Neural cell (in vitro differentiated cells): ENCODE results near the gene TMED9. TPM values are rescaled to one million over a fixed set of nuclear protein-coding genes. Genes with fewer than 3 reads are reported as not detected.

Source experiments
- H2AFZ ChIP-seq: fragments of 200-600, 300-800 bp; sonication (generic), shearing (Covaris generic); 2 replicates; pipeline ENCODE4 v1.6.0; 2014; ENCODE audit warnings: low read depth, mild to moderate bottlenecking, antibody characterized with exemption, low read length, moderate library complexity
- H3F3A ChIP-seq: fragments of 200-600 bp; shearing (Covaris generic); 2 replicates; pipeline ENCODE4 v1.6.1; 2016; ENCODE audit warnings: mild to moderate bottlenecking, moderate library complexity, mixed read lengths, antibody characterized with exemption, low read length; ENCODE audit not compliant: insufficient read depth, poor library complexity, severe bottlenecking
- H3K27ac ChIP-seq: fragments of 200-600, 300-800 bp; sonication (generic), shearing (Covaris generic); 2 replicates; pipeline ENCODE4 v1.5.1; 2014; ENCODE audit warnings: mild to moderate bottlenecking, low read length, moderate library complexity
- H3K27me3 ChIP-seq: fragments of 300-800, 200-600 bp; sonication (generic), shearing (Covaris generic); 2 replicates; pipeline ENCODE4 v1.6.0; 2014; ENCODE audit warnings: mild to moderate bottlenecking, low read depth, low read length, moderate library complexity; ENCODE audit not compliant: insufficient read depth
- H3K36me3 ChIP-seq: fragments of 300-800, 200-600 bp; sonication (generic), shearing (Covaris generic); 2 replicates; pipeline ENCODE4 v1.5.1; 2014; ENCODE audit warnings: mild to moderate bottlenecking, antibody characterized with exemption, low read length, moderate library complexity; ENCODE audit not compliant: insufficient read depth
- H3K4me2 ChIP-seq: fragments of 300-800, 200-600 bp; sonication (generic), shearing (Covaris generic); 2 replicates; pipeline ENCODE4 v1.6.0; 2014; ENCODE audit warnings: mild to moderate bottlenecking, low read length
- H3K4me3 ChIP-seq: fragments of 300-800, 200-600 bp; sonication (generic), shearing (Covaris generic); 2 replicates; pipeline ENCODE4 v1.5.1; 2014; ENCODE audit warnings: mild to moderate bottlenecking, low read length, moderate library complexity
- H3K79me2 ChIP-seq: fragments of 200-600 bp; shearing (Covaris generic); replicated peaks from 2 replicates; pipeline ENCODE4 v1.6.0; 2014; ENCODE audit warnings: mild to moderate bottlenecking, low read length, moderate library complexity; ENCODE audit not compliant: insufficient read depth
- H3K9ac ChIP-seq: fragments of 300-800, 200-600 bp; sonication (generic), shearing (Covaris generic); 2 replicates; pipeline ENCODE4 v1.6.1; 2016; ENCODE audit warnings: mild to moderate bottlenecking, low read length, mixed read lengths
- H3K9me2 ChIP-seq: fragments of 200-600 bp; shearing (Covaris generic); 2 replicates; pipeline ENCODE4 v1.6.1; 2016; ENCODE audit warnings: mild to moderate bottlenecking, low read length, mixed read lengths; ENCODE audit not compliant: insufficient read depth
- H3K9me3 ChIP-seq: fragments of 200-600, 300-800 bp; sonication (generic), shearing (Covaris generic); 2 replicates; pipeline ENCODE4 v1.6.1; 2016; ENCODE audit warnings: mild to moderate bottlenecking, mixed run types, low read length, moderate library complexity, mixed read lengths
- H4K20me1 ChIP-seq: fragments of 200-600 bp; shearing (Covaris generic); 2 replicates; pipeline ENCODE4 v1.6.1; 2016; ENCODE audit warnings: mild to moderate bottlenecking, mixed run types; ENCODE audit not compliant: insufficient read depth
- EP300 ChIP-seq: fragments of 450-650 bp; conservative IDR thresholded peaks from 2 replicates; pipeline ENCODE4 v1.6.1; 2014; ENCODE audit warnings: antibody characterized with exemption, mild to moderate bottlenecking, moderate library complexity; ENCODE audit not compliant: poor library complexity, severe bottlenecking
- EZH2 ChIP-seq: fragments of 200-600, 300-800 bp; shearing (Covaris generic), sonication (generic); IDR thresholded peaks from 2 replicates; pipeline ENCODE4 v1.6.1; 2014; ENCODE audit warnings: antibody characterized with exemption, low read length, borderline replicate concordance, mild to moderate bottlenecking; ENCODE audit not compliant: insufficient read depth, poor library complexity, severe bottlenecking
- MXI1 ChIP-seq: fragments of 450-650 bp; conservative IDR thresholded peaks from 2 replicates; pipeline ENCODE4 v1.6.1; 2014; ENCODE audit warnings: antibody characterized with exemption, mild to moderate bottlenecking; ENCODE audit not compliant: poor library complexity, severe bottlenecking
- POLR2AphosphoS5 ChIP-seq: IDR thresholded peaks from 2 replicates; pipeline ENCODE4 v1.6.1; 2012
- RAD21 ChIP-seq: fragments of 450-650 bp; conservative IDR thresholded peaks from 2 replicates; pipeline ENCODE4 v1.6.1; 2014; ENCODE audit warnings: antibody characterized with exemption, mild to moderate bottlenecking, moderate library complexity
- SMC3 ChIP-seq: fragments of 450-650 bp; conservative IDR thresholded peaks from 2 replicates; pipeline ENCODE4 v1.6.1; 2014; ENCODE audit warnings: antibody characterized with exemption, mild to moderate bottlenecking, moderate library complexity; ENCODE audit not compliant: poor library complexity
- TAF1 ChIP-seq: IDR thresholded peaks from 2 replicates; pipeline ENCODE4 v1.6.1; 2012; ENCODE audit warnings: low read depth
- polyA plus RNA-seq: library from polyadenylated mRNA; depleted of rRNA; stranded (reverse); fragments of >200 nt; gene quantifications from 2 replicates; pipeline ENCODE4 v1.2.3, GENCODE V29; 2014
- TF ChIP-seq, protein P1 (sequence below): IDR thresholded peaks from 2 replicates; pipeline ENCODE4 v1.6.1; 2012; ENCODE audit warnings: borderline replicate concordance
- TF ChIP-seq, protein P2 (sequence below): fragments of 450-650 bp; IDR thresholded peaks from 2 replicates; pipeline ENCODE4 v1.5.1; 2014; ENCODE audit warnings: antibody characterized with exemption, mild to moderate bottlenecking, moderate library complexity; ENCODE audit not compliant: poor library complexity, severe bottlenecking

The TMED9 gene
- polyA plus RNA-seq, 1 donor from 2014 or later: 59.1 TPM

DNA sequence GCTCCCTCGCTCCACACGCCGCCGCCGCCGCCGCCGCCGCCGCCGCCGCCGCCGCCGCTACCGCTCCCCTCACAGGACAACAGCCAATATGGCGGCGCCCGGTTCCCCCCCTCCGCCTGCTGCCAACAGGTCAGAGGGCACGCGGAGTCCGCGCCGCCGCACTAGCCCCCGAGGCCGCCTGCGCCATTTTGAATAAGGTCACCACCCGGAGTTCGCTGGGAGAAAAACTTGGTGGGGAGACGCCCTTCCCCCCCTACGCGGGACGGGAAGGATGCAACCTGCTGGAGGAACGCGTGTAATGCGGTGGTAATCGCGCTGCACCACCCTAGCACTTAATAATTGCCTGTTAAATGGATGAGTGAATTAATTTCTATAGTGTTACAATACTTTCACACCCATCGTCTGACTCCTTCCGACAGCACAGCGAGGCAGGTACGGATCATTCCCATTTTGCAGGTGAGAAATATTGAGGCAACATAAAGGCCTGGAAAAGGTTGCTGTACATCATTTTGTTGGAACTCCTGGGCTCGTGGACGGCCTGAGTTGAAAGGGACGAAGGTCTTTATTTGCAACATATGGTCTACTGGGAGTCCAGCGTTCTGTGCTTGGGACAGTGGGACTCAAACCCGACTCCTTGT is 37.4 kb upstream of the TMED9 start, which contains the start of gene FAM193B:
Gene FAM193B (minus strand): TSS at position 90 of the 638 bp plus-strand sequence. CDS start 105 bp downstream, outside the sequence.
- Histone ChIP-seq H3K79me2 (peaks cover 49% of the 10 kb centered on the region), H2AFZ (peak within 1 kb of the TSS; percentile 82), H3K9me3 (no peaks in the 10 kb centered on the region), H3K4me3 (peak within 1 kb of the TSS; percentile 75), H3F3A (no peaks in the 10 kb centered on the region), H3K4me2 (peak within 1 kb of the TSS; percentile 92), H3K27me3 (no peaks in the 10 kb centered on the region), H3K9me2 (no peaks in the 10 kb centered on the region), H4K20me1 (peaks cover 11% of the 10 kb centered on the region), H3K36me3 (no peaks in the 10 kb centered on the region), H3K27ac (peak within 1 kb of the TSS; percentile 70), H3K9ac (peak within 1 kb of the TSS; percentile 90)
- TF ChIP-seq MXI1 (peak; percentile 57), SMC3 (peak; percentile 55), TAF1 (no peak), EZH2 (no peak), POLR2AphosphoS5 (peak; percentile 66), EP300 (peak; percentile 50), RAD21 (peak; percentile 38)
- TF ChIP-seq, protein P1, sequence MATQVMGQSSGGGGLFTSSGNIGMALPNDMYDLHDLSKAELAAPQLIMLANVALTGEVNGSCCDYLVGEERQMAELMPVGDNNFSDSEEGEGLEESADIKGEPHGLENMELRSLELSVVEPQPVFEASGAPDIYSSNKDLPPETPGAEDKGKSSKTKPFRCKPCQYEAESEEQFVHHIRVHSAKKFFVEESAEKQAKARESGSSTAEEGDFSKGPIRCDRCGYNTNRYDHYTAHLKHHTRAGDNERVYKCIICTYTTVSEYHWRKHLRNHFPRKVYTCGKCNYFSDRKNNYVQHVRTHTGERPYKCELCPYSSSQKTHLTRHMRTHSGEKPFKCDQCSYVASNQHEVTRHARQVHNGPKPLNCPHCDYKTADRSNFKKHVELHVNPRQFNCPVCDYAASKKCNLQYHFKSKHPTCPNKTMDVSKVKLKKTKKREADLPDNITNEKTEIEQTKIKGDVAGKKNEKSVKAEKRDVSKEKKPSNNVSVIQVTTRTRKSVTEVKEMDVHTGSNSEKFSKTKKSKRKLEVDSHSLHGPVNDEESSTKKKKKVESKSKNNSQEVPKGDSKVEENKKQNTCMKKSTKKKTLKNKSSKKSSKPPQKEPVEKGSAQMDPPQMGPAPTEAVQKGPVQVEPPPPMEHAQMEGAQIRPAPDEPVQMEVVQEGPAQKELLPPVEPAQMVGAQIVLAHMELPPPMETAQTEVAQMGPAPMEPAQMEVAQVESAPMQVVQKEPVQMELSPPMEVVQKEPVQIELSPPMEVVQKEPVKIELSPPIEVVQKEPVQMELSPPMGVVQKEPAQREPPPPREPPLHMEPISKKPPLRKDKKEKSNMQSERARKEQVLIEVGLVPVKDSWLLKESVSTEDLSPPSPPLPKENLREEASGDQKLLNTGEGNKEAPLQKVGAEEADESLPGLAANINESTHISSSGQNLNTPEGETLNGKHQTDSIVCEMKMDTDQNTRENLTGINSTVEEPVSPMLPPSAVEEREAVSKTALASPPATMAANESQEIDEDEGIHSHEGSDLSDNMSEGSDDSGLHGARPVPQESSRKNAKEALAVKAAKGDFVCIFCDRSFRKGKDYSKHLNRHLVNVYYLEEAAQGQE: no peak
- TF ChIP-seq, protein P2, sequence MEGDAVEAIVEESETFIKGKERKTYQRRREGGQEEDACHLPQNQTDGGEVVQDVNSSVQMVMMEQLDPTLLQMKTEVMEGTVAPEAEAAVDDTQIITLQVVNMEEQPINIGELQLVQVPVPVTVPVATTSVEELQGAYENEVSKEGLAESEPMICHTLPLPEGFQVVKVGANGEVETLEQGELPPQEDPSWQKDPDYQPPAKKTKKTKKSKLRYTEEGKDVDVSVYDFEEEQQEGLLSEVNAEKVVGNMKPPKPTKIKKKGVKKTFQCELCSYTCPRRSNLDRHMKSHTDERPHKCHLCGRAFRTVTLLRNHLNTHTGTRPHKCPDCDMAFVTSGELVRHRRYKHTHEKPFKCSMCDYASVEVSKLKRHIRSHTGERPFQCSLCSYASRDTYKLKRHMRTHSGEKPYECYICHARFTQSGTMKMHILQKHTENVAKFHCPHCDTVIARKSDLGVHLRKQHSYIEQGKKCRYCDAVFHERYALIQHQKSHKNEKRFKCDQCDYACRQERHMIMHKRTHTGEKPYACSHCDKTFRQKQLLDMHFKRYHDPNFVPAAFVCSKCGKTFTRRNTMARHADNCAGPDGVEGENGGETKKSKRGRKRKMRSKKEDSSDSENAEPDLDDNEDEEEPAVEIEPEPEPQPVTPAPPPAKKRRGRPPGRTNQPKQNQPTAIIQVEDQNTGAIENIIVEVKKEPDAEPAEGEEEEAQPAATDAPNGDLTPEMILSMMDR: peak; percentile 67

DNA sequence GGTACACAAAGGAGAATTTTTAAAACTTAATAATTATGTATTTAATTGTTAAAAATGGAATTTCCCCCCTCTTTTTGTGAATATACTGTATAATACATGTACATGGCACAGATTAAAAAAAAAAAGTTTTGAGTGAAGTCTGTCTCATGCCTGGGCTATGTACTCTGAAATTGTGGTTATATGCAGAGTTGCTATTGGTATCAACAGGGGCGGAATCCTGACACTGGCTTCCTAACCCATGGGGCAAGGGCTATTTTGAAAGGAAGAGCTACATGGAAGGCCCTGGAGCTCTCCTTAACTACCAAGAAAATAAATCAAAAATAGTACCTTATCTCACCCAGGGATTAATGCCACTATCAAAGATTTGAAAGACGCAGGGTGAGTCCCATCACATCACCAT is 36.8 kb upstream of the TMED9 start:
- Histone ChIP-seq H4K20me1 (peaks cover 11% of the 10 kb centered on the region), H2AFZ (no peak overlapping the region), H3K27me3 (no peaks in the 10 kb centered on the region), H3F3A (no peaks in the 10 kb centered on the region), H3K9me3 (no peaks in the 10 kb centered on the region), H3K9me2 (no peaks in the 10 kb centered on the region), H3K79me2 (peaks cover 42% of the 10 kb centered on the region), H3K36me3 (no peaks in the 10 kb centered on the region), H3K4me2 (no peak overlapping the region), H3K9ac (no peak overlapping the region), H3K4me3 (no peak overlapping the region), H3K27ac (no peak overlapping the region)
- TF ChIP-seq SMC3 (no peak), POLR2AphosphoS5 (no peak), MXI1 (no peak), RAD21 (no peak), TAF1 (no peak), EP300 (no peak), EZH2 (no peak)
- TF ChIP-seq, protein P1: no peak
- TF ChIP-seq, protein P2: no peak
